DMS153 treated with DMSO at 0.1 percent for 48 hours (cell line): ENCODE data around the gene HK1.

Source experiments
- DNase-seq: peaks from one replicate; lab custom pipeline; 2025; ENCODE audit not compliant: unreplicated experiment; lab: John Stamatoyannopoulos, UW

Gene HK1

GRCh38 chr10:69345402-69345801 is 67.1 kb downstream of the HK1 start:
- DNase-seq, result peak; percentile 83

GRCh38 chr10:69345890-69346474 is 67.7 kb downstream of the HK1 start:
- no peak for DNase-seq

- DNase-seq, result no peak
Measured at GRCh38 chr10:69346776-69347175, 68.5 kb downstream of the HK1 start.

- DNase-seq, result peak; percentile 87
Measured at GRCh38 chr10:69348816-69349541, 70.7 kb downstream of the HK1 start.

- no peak for DNase-seq
Measured at GRCh38 chr10:69349542-69349888, 71.2 kb downstream of the HK1 start.

GRCh38 chr10:69351589-69351988 is 73.3 kb downstream of the HK1 start:
- DNase-seq, result no peak

- DNase-seq, result no peak
Measured at GRCh38 chr10:69352569-69353264, 74.4 kb downstream of the HK1 start.

GRCh38 chr10:69353977-69354635 is 75.8 kb downstream of the HK1 start:
- DNase-seq, result no peak

- no peak for DNase-seq
Measured at GRCh38 chr10:69356187-69356586, 77.9 kb downstream of the HK1 start.

- DNase-seq, result no peak
Measured at GRCh38 chr10:69358148-69358795, 80.0 kb downstream of the HK1 start.

- no peak for DNase-seq
Measured at GRCh38 chr10:69359148-69359547, 80.9 kb downstream of the HK1 start.

- no peak for DNase-seq
Measured at GRCh38 chr10:69359594-69359993, 81.3 kb downstream of the HK1 start.

GRCh38 chr10:69360485-69361302 is 82.4 kb downstream of the HK1 start:
- no peak for DNase-seq

GRCh38 chr10:69361303-69361614 is 83.0 kb downstream of the HK1 start:
- no peak for DNase-seq

- no peak for DNase-seq
Measured at GRCh38 chr10:69362471-69362954, 84.2 kb downstream of the HK1 start.

- no peak for DNase-seq
Measured at GRCh38 chr10:69363666-69364065, 85.4 kb downstream of the HK1 start.

GRCh38 chr10:69364232-69364940 is 86.1 kb downstream of the HK1 start:
- no peak for DNase-seq

GRCh38 chr10:69366738-69367137 is 88.4 kb downstream of the HK1 start:
- peak; percentile 12 for DNase-seq

GRCh38 chr10:69367469-69367868 is 89.2 kb downstream of the HK1 start:
- peak; percentile 9 for DNase-seq
